GM19351 (cell line): Measurements from ENCODE around the gene MINDY3.

Source experiments
- ATAC-seq: cut with Tn5 transposase; IDR thresholded peaks from one replicate; pipeline ENCODE4 v1.9.1; 2021; ENCODE audit warnings: mild to moderate bottlenecking, moderate library complexity; ENCODE audit not compliant: unreplicated experiment

The MINDY3 gene

DNA sequence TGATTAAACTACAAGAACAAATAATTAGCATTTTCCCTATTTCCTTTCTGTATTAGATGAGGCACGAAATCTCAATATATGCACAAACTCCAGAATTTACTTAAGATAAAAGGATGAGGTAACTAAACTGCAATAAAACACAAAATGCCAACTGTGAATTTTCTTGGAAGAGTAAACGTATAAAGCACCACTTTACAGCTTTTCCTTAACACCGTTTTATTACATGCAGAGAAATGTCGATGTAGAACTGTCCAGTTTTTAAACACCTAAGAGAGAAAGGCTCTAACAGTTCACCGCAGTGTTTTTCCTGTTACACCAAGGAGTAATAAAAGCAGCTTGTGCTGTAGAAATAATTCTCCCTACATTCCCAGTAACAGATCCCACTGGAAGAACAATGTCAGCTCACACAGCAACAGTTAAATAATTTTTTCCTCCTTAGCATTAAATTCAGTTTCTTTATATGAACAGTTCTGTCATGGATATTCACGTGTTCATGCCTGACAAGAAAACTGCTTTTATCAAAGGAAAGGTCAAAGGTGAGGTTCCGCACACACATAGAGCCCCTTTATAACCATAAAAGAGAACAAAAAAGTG lies 52.0 kb downstream of the MINDY3 start:
- no peak for ATAC-seq

DNA sequence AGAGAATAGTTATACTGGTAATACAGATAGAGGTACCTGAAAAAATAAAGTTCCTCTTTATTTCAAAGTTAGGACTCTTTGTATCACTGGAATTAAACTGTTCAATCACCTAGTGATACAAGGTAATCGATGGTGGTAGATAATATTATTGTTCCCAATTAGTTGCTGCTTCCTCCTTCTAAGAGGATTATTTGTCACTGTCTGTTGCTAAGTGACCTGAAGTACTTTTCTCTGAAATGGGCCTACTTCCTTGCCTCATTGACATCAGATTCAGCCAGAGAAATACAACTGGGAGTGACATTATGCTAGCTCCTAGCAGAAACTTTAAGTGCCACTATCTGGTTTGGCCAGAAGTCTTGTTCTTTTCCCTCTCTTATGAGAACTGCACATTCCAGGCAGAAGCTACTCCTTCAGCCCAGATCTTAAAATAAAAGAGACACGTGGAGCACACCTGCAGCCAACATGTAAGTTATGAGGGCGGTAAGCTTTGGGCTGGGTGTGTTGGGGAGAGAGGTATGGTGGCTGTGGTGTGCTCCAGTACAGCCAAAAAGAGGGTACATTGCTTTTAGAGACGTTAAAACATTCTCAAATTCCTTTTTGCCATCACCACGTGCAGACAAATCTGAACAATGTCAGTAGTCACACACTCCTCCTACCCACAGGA lies 54.8 kb downstream of the MINDY3 start:
- ATAC-seq = no peak

- no peak for ATAC-seq
Measured at GRCh38 chr10:15804109-15804508, 56.2 kb downstream of the MINDY3 start.

DNA sequence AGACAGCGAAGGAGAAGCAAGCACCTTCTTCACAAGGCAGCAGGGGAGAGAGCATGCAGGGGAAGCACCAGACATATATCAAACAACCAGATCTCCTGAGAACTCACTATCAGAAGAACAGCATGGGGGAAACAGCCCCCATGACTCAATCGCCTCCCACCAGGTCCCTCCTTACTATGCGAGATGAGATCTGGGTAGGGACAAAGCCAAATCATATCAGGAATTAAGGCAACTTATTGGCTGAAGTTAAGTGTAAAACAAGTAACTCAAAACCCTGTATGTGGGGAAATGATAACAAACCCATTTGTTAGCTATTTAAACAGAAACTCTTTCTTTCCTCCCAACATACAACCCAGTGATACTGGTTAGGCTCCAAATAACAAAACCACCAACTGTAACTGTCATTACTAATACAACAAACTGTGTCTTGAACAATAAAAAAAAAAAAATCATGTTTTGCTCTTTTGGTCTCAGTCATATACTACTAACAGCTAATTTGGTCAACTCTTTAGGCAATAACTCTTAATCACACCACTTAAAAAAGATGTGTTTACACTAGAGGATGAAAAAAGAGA lies 57.8 kb downstream of the MINDY3 start:
- ATAC-seq = no peak

- no peak for ATAC-seq
Measured at GRCh38 chr10:15801641-15802040, 58.7 kb downstream of the MINDY3 start.

GRCh38 chr10:15801147-15801546 lies 59.2 kb downstream of the MINDY3 start:
- no peak for ATAC-seq

GRCh38 chr10:15797346-15797745 lies 63.0 kb downstream of the MINDY3 start:
- no peak for ATAC-seq

DNA sequence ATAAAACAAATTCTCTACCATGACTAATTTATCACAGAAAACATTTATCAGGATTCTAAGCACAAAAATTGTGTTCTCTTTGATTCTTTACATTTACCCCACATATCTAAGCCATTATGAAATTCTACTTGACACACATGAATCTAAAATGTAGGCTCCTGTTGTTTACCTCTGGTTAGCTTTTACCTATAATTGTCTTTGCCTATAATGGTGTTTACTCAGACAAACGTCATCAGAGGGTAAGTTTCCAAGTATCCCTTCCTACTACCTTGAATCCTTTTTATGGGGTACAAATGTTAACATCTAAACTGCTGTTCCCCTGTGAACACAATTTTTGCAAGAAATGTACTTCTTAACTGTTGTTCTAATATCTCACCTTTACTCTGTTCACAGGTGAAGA lies 63.5 kb downstream of the MINDY3 start:
- ATAC-seq = no peak

GRCh38 chr10:15796098-15796759 lies 64.1 kb downstream of the MINDY3 start:
- ATAC-seq = no peak

DNA sequence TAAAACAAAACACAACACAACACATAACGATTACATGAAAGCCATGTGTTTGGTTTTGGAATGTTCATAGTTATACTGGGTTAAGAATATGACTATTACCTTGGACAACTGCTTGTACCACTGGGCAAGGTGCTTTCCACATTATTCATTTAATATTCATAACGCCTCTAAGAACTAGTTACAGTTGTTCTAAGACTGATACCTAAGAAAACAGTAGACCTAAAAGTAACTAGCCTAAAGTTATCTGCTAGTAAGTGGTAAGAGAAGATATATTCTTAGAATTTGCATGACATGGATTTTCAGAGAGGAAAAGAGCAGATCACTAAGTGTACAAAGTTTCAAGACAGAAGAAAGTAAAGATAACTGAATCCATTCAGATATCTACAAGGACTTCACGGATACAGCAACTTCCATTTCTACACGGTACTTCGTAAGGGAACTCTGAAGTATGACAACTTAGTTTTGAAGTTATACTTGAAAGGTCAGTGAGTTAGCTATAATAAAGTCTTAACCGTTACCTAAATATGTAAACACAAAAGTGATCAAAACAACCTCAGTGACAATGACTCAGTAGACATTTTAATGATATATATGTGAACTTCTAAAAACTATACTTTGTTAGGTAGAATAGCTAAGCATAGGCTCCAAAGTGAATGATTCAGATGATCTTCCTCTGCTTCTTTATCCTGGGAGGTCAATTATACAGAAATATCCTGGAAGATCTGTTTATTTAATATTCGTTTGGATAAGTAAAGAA lies 65.1 kb downstream of the MINDY3 start:
- ATAC-seq = peak; percentile 63

- no peak for ATAC-seq
Measured at GRCh38 chr10:15794569-15794968, 65.7 kb downstream of the MINDY3 start.

DNA sequence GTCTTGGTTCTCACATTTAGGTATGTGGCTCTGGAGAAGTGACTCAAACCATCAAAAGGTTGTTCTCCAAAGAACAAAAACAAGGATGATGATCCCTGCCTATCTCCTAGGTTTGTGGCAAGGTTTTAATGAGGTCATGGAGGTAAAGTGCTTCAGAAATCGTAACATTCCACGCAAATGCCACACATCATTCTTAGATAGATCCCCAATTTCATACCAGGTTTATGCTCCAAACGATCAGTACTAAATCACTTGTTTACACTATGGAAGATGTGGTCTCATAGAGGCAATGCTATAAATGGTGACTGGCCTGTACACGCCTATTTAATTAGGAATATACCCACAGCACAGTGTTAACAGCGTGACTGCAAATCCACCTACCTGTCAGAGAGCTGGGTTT lies 66.6 kb downstream of the MINDY3 start:
- ATAC-seq = no peak

DNA sequence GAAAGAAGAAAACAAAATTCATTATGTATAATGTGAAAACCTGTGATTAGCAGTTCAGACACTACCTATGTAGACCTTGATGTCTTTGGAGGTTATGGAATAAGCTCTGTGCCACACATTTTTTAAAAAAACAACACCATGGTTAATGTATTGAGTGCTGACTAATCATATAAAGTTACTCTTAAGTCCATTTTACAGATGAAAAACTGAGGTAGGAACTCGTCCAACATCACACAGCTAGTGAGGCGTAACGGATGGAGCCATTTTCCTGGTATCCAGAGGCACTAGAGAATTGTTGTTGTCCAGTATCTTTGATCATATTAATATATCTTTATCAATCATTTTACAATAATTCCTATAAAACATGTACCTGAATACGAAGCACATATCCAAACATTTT lies 67.5 kb downstream of the MINDY3 start:
- ATAC-seq = no peak

DNA sequence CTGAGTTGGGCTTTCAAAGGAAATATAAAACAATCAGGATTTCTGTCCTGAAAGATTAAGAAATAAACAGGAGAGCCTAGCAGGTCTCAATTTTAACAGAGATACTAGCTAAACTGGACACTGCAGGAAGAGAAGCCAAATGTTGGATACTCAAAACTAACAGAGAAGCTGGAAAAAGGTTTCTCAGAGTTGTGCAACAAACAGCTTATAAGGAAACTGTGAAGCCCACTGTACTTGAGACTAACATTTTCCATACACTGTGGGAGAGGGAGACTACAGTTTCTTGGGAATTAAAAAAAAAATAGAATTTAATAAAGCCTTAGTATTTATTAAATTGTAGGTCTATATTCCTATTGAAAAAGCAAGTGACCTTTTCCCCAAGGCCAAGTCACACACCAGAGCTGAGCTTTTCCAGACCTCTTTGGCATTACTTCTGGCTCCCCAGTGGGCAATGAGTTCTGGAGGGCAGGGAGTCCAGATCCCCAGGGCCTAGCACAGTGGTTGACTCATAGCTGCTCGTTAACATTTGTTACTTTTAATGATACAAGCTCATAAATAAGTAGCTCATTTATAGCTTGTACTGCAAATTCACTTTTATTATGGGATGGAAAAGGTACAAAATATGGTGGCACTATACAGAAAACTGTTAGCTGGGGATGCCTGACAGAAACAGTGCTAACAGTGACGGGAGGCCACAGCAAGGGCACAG lies 68.3 kb downstream of the MINDY3 start:
- no peak for ATAC-seq

GRCh38 chr10:15789793-15790525 lies 70.3 kb downstream of the MINDY3 start:
- no peak for ATAC-seq

DNA sequence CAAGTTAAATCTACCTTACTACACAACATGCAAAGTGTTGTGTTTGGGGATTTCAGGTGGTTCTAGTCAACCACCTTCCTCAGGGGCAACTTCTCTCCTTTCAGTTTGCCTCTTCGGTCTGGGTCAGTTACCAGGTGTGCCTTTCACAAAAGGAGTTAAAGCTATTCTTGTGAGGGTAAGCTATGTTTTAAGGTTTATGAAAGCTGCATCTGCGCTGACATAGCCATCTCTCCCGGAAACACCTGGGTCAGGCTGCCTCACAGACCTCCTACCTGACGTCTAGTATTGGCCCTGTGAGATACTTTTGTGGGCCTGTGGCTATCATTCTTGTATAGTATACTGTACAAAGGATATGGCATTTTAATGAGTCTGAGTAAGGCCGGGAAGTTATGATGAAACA lies 72.9 kb downstream of the MINDY3 start:
- ATAC-seq = no peak

DNA sequence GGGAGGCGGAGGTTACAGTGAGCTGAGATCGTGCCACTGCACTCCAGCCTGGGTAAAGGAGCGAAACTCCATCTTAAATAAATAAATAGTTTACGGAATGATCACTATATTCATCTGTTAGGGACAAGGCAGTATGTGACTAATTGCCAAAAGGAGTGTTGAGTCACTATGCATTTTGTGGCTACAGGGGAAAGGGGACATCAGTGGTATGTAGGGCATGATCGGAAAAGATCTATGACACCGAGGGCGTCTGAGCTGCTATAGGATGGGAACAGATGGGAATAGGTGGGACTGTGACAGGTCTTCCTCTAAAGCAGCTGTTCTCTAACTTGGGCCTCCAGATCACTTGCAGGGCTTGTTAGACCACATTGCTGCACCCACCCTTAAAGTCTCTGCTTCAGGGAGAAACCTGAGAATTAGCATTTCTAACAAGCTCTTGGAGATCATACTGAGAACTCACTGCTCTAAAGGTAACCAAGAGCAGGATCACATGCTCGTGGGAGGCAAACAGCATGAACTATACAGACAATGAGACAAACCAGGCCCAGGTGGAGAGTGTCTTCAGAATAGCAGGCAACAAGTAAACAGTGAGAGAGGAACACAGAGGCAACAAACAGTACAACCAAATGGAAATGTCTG lies 75.5 kb downstream of the MINDY3 start:
- ATAC-seq = no peak

- ATAC-seq = no peak
Measured at GRCh38 chr10:15783941-15784636, 76.2 kb downstream of the MINDY3 start.

GRCh38 chr10:15782851-15783250 lies 77.5 kb downstream of the MINDY3 start:
- no peak for ATAC-seq
